Body of pancreas (tissue), 4 donors: Measurements from ENCODE around the gene SIPA1L3. TPM values are rescaled to one million over a fixed set of nuclear protein-coding genes. Genes with fewer than 3 reads are reported as not detected.

ENCODE experiments used
- ATAC-seq: fragments of 150-250 bp; one replicate; pipeline ENCODE4 v1.9.1; 2016
- DNase-seq, 4 donors: peaks; one replicate each; pipeline ENCODE4 v3.0.0-alpha.2; 2019
- H3K27ac ChIP-seq, 4 donors: fragments of 200-600 bp; sonication (generic); 1 replicate in 3 of 4; 2 replicates in 1 of 4; pipeline versions ENCODE4 v1.5.1 to v1.6.1; 2016 to 2019; ENCODE audit warnings: mild to moderate bottlenecking in 1 of 4, mixed read lengths in 1 of 4, moderate library complexity in 1 of 4
- H3K27me3 ChIP-seq, 2 donors: fragments of 200-600 bp; sonication (generic); one replicate each; pipeline ENCODE4 v1.6.0; 2016; ENCODE audit warnings: mild to moderate bottlenecking in 1 of 2
- H3K36me3 ChIP-seq, 2 donors: fragments of 200-600 bp; sonication (generic); replicated peaks in 1 of 2; 2 replicates each; pipeline ENCODE4 v1.5.1; 2016; ENCODE audit warnings: low read depth in 2 of 2; ENCODE audit not compliant: insufficient read depth in 1 of 2
- H3K4me1 ChIP-seq: fragments of 200-600 bp; sonication (generic); one replicate; pipeline ENCODE4 v1.6.0; 2016
- H3K4me3 ChIP-seq, 2 donors: fragments of 200-600 bp; sonication (generic); 1 replicate in 1 of 2; 2 replicates in 1 of 2; pipeline ENCODE4 v1.5.1; 2016 to 2019
- H3K9me3 ChIP-seq, 3 donors: fragments of 200-600 bp; sonication (generic); 1 replicate in 2 of 3; 2 replicates in 1 of 3; pipeline ENCODE4 v1.5.1; 2016
- CTCF ChIP-seq, 7 experiments: fragments of 450-650 bp in 4 of 7; fragments of 200-600 bp in 3 of 7; sonication (generic) in 3 of 7; IDR thresholded peaks; one replicate each; pipeline ENCODE4 v1.5.1; 2016 to 2019; ENCODE audit warnings: antibody characterized with exemption in 7 of 7
- POLR2A ChIP-seq, 3 donors: fragments of 450-650 bp; IDR thresholded peaks; one replicate each; pipeline ENCODE4 v1.6.1; 2016; ENCODE audit warnings: antibody characterized with exemption in 3 of 3, mild to moderate bottlenecking in 2 of 3
- WGBS, 2 donors: methylation state at CpG; one replicate each; pipeline ENCODE4 v1.1.5; 2017; 5-methylcytosine and 5-hydroxymethylcytosine counted together
- intact Hi-C: fragments of 100-400 bp; cut with DNase I; formaldehyde crosslinking; loops from one replicate; pipeline ENCODE4 v1.15.1; 2023
- small RNA-seq: library from RNA; depleted of rRNA; stranded (forward); fragments of <200 nt; gene quantifications from one replicate; pipeline ENCODE3, GENCODE V24; 2016
- total RNA-seq, 2 donors: library from RNA; depleted of rRNA; stranded (reverse); fragments of >200 nt; gene quantifications; one replicate each; pipeline ENCODE4 v1.1.0, GENCODE V29; 2016

Gene SIPA1L3
- total RNA-seq, 2 donors from 2014 or later, result 41.5 to 62.0 TPM

DNA sequence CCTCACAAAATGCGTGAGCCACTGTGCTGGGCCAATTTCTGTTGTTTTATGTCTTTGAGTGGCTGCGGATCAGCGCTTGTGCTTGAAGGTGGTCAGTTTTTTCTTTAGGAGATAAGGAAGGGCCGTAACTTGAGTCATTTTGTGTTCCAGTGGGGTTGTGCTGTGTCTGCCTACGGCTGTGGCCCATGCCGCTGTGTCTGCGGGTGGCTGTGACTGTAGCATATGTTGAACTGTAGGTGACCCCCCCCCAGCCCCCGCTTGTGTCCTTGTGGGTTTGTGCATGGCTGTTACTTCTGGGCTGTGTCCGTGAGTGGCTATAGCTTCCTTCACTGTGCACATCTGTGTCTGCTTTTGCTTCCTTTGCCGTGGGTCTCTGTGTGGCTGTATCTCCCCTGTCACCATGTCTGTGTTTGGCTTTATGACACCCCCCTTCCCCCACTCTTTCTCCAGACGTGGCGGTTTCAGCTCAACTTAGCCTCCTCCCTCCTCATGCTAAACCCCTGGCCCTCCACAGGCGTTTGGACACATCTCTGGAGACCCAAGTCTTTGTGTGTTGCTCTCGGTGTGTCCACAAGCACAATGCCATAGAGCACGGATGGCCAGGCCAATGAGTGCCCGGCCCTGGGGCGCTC is 348.5 kb downstream of the SIPA1L3 start:
- H3K27ac ChIP-seq, result peak overlapping the region; percentile 45 to 54 (median 49)
- DNase-seq, result peak in 3 of 4 donors; percentile 50 to 60 (median 59)
- 49 to 60% methylated on average over 14 to 17 of the region's 17 CpGs for WGBS, 2 donors
- peak overlapping the region in 1 of 2 donors; percentile 8 for H3K4me3 ChIP-seq
- peaks cover 0 to 4% of the 10 kb centered on the region in 2 donors for H3K27me3 ChIP-seq
- H3K4me1 ChIP-seq, result peaks cover 44% of the 10 kb centered on the region
- H3K9me3 ChIP-seq, result no peaks in the 10 kb centered on the region
- peak; percentile 9 for ATAC-seq
- TF ChIP-seq CTCF (IDR thresholded peaks at IDR 0.05), result no peak
- TF ChIP-seq POLR2A (IDR thresholded peaks at IDR 0.05), result no peak
- no peaks in the 10 kb centered on the region for H3K36me3 ChIP-seq
- intact Hi-C loops, result no loop called here

Small RNA genes within 50 kb of the gene (small RNA-seq; reads per million reads assigned to genes)
- gene RN7SL663P, result not detected

Other genes starting within 250 kb of the SIPA1L3 start
- gene ZNF607, start 187.4 kb upstream of the SIPA1L3 start, total RNA-seq, result 1 to 10 TPM; 2.0 to 4.2 TPM
- gene ZNF573, start 127.6 kb upstream of the SIPA1L3 start, total RNA-seq, result 10 to 100 TPM in 1 of 2 donors, 1 to 10 TPM in 1; 8.0 to 18.8 TPM
- gene WDR87, start 614 bp upstream of the SIPA1L3 start, total RNA-seq, result not detected